ENCODE results near the gene GAL3ST2.
"Not testable (repeated sequence)": the region's sequence is repeated elsewhere in the genome, so short reads cannot be mapped to it uniquely, and the experiment has no call there.

Gene GAL3ST2

GRCh38 chr2:241748468-241749256, 28.0 kb upstream of the GAL3ST2 start:
- DNase-seq (ENCODE audit: low read depth in 2 of 2), result no peak

DNA sequence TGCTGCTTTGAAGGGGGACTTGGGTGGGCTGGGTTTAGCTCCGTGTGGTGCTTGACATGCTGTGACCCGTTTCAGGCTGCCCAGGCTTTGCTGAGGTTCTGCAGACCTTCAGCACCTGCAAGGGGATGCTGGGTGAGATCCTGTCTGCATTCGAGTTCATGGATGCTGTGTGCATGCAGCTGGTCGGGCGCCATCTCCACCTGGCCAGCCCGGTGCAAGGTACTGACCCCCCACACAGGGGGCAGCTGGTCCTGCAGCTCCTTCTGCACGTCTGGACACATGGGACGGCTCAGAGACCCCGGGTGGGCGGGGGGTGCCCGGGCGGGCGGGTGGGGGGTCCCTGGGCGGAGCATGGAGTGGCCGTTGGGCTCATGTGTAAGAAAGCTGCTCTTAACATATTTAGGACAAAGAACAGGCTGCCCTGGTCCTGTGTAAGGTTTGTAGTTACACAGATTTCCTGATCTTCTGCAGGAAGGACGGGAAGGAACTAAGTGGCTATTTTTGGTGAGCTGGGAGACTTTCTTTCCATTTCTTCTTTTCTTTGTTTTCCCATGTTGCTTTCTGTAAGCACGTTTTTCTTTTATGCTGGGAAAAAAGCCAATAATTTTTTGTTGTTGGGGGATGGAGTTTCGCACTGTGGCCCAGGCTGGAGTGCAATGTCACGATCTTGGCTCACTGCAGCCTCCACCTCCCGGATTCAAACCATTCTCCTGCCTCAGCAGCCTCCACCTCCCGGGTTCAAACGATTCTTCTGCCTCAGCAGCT, 26.4 kb upstream of the GAL3ST2 start:
- DNase-seq (ENCODE audit: low read depth in 2 of 2), result no peak

DNA sequence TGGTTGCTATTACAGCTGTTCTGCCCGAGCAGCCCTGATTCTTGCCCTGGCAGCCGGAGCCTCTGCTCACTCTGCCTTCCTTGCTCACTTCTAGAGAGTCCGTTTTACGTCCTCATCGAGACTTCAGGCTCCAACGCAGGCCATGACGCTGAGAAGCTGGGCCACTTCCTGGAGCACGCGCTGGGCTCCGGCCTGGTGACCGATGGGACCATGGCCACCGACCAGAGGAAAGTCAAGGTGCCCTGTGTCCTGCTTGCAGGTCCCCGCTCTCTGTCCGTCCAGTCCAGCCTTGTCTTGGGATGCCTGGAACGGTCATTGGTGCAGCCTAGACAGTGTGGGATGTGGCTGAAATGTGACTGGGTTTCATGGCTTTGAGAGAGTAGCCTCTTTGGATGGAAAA, 25.5 kb upstream of the GAL3ST2 start:
- no peak for DNase-seq (ENCODE audit: low read depth in 2 of 2)

GRCh38 chr2:241751776-241752175, 24.8 kb upstream of the GAL3ST2 start:
- DNase-seq (ENCODE audit: low read depth in 2 of 2), result no peak

DNA sequence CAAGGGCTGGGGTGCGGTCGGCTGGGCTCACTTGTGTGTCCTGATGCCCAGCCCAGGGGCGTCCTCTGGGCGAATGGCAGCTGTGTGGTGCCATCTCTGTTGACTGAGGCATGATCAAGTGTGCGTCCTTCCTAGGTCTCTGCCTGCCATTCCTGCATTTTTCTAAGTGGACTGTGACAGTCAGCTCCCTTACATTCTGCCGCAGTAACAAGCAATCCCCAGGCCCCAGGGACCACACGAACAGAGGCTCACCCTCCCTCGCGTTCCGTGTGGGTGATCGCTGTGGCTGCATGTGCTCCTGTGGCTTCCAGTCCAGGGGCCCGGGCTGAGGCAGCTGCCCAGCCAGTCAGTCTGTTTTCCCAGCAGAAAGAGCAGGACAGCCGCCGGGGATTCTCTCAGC, 24.4 kb upstream of the GAL3ST2 start:
- no peak for DNase-seq (ENCODE audit: low read depth in 2 of 2)

DNA sequence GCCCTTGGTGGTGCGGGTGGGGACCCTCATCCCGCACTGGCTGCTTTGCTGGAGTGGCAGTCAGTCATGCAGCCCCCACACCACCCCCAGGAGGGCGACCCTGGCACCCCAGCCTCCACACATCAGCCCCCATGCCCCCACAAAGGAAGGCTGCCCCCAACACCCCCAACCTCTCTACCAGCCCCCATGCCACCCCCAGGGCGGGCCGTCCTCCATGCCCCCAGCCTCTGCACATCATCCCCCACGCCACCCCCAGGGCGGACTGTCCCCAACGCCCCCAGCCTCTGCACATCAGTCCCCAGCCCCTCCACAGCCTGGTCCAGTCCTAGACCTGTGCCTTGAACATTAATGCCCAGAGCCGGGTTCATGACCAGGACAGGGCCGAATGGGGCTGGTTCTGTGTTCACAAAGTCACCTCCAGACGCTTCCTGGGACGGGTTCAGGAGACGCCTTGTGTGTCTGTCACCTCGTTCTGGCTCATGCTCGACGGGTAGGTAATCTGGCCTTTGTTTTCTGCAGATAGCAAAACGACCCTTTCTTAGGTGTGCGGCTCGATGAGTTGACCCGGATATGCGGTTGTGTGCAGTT, 23.8 kb upstream of the GAL3ST2 start:
- DNase-seq (ENCODE audit: low read depth in 2 of 2), result no peak

GRCh38 chr2:241753493-241753892, 23.1 kb upstream of the GAL3ST2 start:
- no peak for DNase-seq (ENCODE audit: low read depth in 2 of 2)

DNA sequence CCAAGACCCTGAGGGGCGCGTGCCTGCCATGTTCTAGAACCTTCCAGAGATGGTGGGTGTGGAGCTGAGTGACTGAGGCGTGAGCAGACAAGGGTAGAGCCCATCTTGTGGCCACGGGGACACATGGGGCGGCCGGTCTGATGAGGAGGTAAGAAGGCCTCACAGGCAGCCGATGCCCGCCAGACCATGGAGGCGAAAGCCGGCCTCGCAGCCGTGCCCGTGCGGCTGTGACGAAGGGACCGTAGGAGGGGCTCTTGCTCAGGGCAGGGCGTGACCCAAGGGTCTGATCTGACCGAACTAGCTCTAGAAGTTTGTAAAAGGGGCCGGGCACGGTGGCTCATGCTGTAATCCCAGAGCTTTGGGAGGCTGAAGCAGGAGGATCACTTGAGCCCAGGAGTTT, 22.6 kb upstream of the GAL3ST2 start:
- no peak for DNase-seq (ENCODE audit: low read depth in 2 of 2)

- no peak for DNase-seq (ENCODE audit: low read depth in 2 of 2)
Measured at GRCh38 chr2:241755166-241755565, 21.5 kb upstream of the GAL3ST2 start.

GRCh38 chr2:241755777-241756176, 20.8 kb upstream of the GAL3ST2 start:
- DNase-seq (ENCODE audit: low read depth in 2 of 2), result no peak

DNA sequence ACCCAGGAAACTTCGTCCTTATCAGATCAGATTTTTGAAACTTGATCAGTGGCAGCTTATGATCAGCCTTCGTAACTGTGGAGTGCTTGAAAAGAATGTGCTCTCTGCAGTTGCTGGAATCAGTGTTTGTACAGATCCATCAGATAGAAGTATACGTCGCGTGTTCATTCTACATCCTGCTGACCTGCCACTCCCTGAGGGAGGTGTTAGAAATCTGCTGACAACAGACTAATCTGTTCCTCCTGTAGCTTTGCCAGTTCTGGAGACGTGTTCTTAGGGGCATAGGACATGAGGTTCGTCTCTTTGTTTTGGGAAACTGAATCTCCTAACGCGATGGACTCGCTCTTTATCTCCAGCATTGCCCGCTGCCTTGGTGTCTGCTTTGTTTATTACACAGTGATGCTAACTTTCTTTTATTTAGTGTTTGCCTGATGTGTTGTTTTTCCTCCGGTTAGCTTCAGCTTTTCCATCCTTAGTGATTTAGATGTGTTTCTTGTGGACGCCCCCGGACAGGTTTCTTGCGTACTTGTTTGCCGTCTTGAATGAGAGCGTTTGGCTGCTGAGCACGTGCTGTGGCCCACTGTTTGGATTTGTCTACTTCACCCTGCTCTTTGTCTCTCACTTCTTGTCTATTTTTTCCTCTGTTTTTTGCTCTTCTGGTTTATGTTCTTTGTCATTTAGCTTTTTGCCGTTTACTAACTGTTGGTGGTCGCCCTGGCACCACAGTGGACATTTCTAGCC, 17.4 kb upstream of the GAL3ST2 start:
- no peak for DNase-seq (ENCODE audit: low read depth in 2 of 2)

GRCh38 chr2:241759893-241760292, 16.7 kb upstream of the GAL3ST2 start:
- DNase-seq (ENCODE audit: low read depth in 2 of 2), result not testable (repeated sequence)

GRCh38 chr2:241760301-241760771, 16.3 kb upstream of the GAL3ST2 start:
- DNase-seq (ENCODE audit: low read depth in 2 of 2), result no peak

DNA sequence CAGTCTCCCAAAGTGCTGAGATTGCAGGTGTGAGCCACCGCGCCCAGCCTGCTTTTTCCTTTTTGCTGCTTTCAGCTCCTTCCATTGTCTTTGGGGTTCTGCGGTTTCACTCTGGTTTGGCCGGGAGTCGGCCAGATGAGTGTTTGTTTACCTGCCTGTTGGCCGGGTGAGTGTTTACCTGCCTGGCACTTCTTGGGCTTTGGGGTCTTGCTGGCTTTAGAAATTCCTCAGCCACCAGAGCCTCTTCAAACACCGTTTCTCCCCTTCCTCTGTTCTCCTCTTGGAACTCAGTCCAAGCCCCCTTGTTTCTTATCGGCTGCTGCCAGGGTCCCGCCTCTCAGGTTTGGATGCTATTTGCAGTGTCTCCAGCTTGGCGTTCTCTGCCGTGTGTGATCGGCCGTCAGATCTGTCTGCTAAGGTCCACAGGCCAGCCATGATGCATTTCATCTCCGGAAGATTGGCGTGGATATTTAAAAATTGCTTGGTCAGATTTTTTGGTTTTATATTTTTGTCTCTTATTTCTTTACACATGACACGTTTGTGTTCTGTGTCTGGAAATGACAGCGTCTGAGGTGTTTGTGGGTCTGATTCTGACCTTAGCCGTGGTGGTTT, 14.2 kb upstream of the GAL3ST2 start:
- no peak for DNase-seq (ENCODE audit: low read depth in 2 of 2)

- DNase-seq (ENCODE audit: low read depth in 2 of 2), result peak; percentile 48 to 58
Measured at GRCh38 chr2:241762933-241763369, 13.7 kb upstream of the GAL3ST2 start.

GRCh38 chr2:241763551-241764274, 12.9 kb upstream of the GAL3ST2 start:
- DNase-seq (ENCODE audit: low read depth in 2 of 2), result no peak

GRCh38 chr2:241764275-241765241, 12.1 kb upstream of the GAL3ST2 start:
- DNase-seq (ENCODE audit: low read depth in 2 of 2), result no peak

DNA sequence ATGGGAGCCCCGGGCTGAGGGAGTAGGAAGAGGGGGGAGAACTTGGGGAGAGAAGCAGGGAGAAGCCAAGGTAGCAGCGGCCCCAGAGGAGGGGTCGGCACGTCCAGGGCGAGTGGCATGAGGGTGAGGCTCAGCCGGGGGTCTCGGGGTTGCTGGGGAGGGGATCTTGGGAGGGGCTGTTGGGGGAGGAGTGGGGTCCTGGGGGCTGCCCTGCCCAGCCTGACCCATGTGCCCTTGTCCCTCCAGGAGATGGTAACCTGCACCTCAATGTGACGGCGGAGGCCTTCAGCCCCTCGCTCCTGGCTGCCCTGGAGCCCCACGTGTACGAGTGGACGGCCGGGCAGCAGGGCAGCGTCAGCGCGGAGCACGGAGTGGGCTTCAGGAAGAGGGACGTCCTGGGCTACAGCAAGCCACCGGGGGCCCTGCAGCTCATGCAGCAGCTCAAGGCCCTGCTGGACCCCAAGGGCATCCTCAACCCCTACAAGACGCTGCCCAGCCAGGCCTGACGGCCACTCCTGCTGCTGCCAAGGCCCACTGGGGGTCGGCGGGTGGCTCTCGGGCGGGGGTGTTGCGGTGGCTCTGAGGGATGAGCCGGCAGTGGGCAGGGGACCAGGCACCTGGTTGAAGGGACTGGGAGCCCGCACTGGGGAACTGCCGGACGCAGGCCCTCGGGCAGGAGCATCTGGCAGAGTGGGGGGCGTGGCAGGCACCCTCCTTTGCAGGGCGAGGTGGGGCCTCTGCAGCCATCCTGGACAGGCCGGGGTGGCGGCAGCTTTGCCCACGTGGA, 9.0 kb upstream of the GAL3ST2 start:
- no peak for DNase-seq (ENCODE audit: low read depth in 2 of 2)

DNA sequence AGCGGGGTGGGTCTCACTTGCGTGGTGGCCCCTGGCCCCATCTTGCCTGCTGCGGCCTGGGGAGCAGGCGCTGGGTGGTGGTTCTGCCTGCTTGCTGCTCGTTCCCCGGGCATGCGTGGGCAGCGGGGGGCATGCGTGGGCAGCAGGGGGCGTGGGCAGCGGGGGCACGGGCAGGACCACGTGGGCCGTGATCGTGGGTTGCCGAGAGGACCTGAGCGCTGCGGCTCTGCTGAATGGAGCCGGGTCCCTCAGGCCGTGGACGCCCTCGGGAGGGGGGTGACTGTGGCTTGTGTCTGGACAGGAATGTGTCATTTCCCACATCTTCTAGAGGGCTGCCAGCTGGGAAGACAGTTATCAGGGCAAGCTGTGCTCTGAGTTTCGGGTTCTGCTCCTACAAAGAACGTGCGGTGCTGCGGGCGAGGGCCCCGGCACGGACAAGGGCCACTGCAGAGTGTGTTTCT, 8.3 kb upstream of the GAL3ST2 start:
- no peak for DNase-seq (ENCODE audit: low read depth in 2 of 2)

All from stimulated activated CD8-positive, alpha-beta memory T cell treated with anti-CD3 and anti-CD28 coated beads, Interleukin-2, amount 100 ng/mL, for 1 hour (primary cell).